SK-MEL-5 (cell line): ENCODE results near the gene ID2. TPM values are rescaled to one million over a fixed set of nuclear protein-coding genes. Genes with fewer than 3 reads are reported as not detected.
A peak's percentile ranks its signal among the peaks of the same experiment; 100 is the strongest.

Experiments
- DNase-seq: peaks from one replicate; pipeline ENCODE4 v3.0.0-alpha.2; 2016; ENCODE audit warnings: low read depth, low spot score
- in situ Hi-C: cut with HindIII; loops from 2 replicates; pipeline ENCODE4 v1.10.0; 2016; ENCODE audit warnings: low sequenced_read_pairs, high pct_unique_total_duplicates, low pct_unique_long_range_greater_than_20kb
- polyA plus RNA-seq, 2 experiments: library from polyadenylated mRNA; depleted of rRNA; stranded (reverse); fragments of >200 nt; gene quantifications; 2 replicates each; pipeline ENCODE4 v1.2.3, GENCODE V29; 2015
- total RNA-seq: library from RNA; depleted of rRNA; stranded (reverse); fragments of >200 nt; shearing (Covaris generic); gene quantifications from 2 replicates; pipeline ENCODE4 v1.2.3, GENCODE V29; 2014; rRNA removed

Gene ID2
- total RNA-seq = 61.5 and 66.3 TPM in 2 replicates
- polyA plus RNA-seq (2015; cell fraction: cytosol; rRNA removed) = 89.4 and 95.3 TPM in 2 replicates
- 49.1 and 62.9 TPM in 2 replicates for polyA plus RNA-seq (2015; cell fraction: nucleus; rRNA removed)

GRCh38 chr2:8681786-8682692, at the start of gene ID2:
Gene ID2 (plus strand): TSS chr2:8682056. CDS start chr2:8682166, 110 bp downstream.
- in situ Hi-C loops = no loop called here
- peak; percentile 99 for DNase-seq

GRCh38 chr2:8632755-8633154, 49.1 kb upstream of the ID2 start:
- in situ Hi-C loops = no loop called here
- DNase-seq = no peak

GRCh38 chr2:8633186-8633734, 48.6 kb upstream of the ID2 start:
- no peak for DNase-seq
- in situ Hi-C loops = no loop called here

- DNase-seq = no peak
- in situ Hi-C loops = no loop called here
These were observed 48.0 kb upstream of the ID2 start for GRCh38 chr2:8633735-8634313.

- in situ Hi-C loops = no loop called here
- DNase-seq = no peak
These were observed 47.2 kb upstream of the ID2 start for GRCh38 chr2:8634466-8635172.

- DNase-seq = no peak
- in situ Hi-C loops = no loop called here
These were observed 45.8 kb upstream of the ID2 start for GRCh38 chr2:8636041-8636491.

- DNase-seq = no peak
- in situ Hi-C loops = no loop called here
These were observed 44.9 kb upstream of the ID2 start for GRCh38 chr2:8636721-8637636.

GRCh38 chr2:8638327-8638726, 43.5 kb upstream of the ID2 start:
- in situ Hi-C loops = no loop called here
- no peak for DNase-seq

GRCh38 chr2:8639122-8639635, 42.7 kb upstream of the ID2 start:
- in situ Hi-C loops = no loop called here
- DNase-seq = no peak

GRCh38 chr2:8640498-8640897, 41.4 kb upstream of the ID2 start:
- no peak for DNase-seq
- in situ Hi-C loops = no loop called here

- in situ Hi-C loops = no loop called here
- no peak for DNase-seq
These were observed 40.4 kb upstream of the ID2 start for GRCh38 chr2:8641301-8641965.

GRCh38 chr2:8642366-8643068, 39.3 kb upstream of the ID2 start:
- in situ Hi-C loops = no loop called here
- no peak for DNase-seq

- DNase-seq = no peak
- in situ Hi-C loops = no loop called here
These were observed 38.4 kb upstream of the ID2 start for GRCh38 chr2:8643250-8643995.

GRCh38 chr2:8643996-8644356, 37.9 kb upstream of the ID2 start:
- in situ Hi-C loops = no loop called here
- no peak for DNase-seq

GRCh38 chr2:8644605-8645175, 37.2 kb upstream of the ID2 start:
- no peak for DNase-seq
- in situ Hi-C loops = no loop called here
